OCI-LY7 (cell line): ENCODE measurements around the gene RNF114. TPM values are rescaled to one million over a fixed set of nuclear protein-coding genes. Genes with fewer than 3 reads are reported as not detected.

Experiments used
- BruUV-seq: library from RNA; stranded (reverse); fragments of 400-500 nt; replicated peaks from 2 replicates; lab custom pipeline; 2021; lab: Mats Ljungman, UMichigan
- CTCF ChIA-PET: fragments of 300-600 bp; sonication (Branson Sonifier 250); formaldehyde crosslinking; loops from one replicate; lab custom pipeline; 2022; ENCODE audit warnings: antibody characterized with exemption; ENCODE audit not compliant: unreplicated experiment; lab: Charles Lee
- POLR2A ChIA-PET: fragments of 300-600 bp; sonication (Branson Sonifier 250); formaldehyde crosslinking; loops from one replicate; lab custom pipeline; 2022; ENCODE audit warnings: antibody characterized with exemption; lab: Charles Lee
- DNase-seq: peaks from one replicate; pipeline ENCODE4 v3.0.0-alpha.2; 2015; ENCODE audit warnings: low spot score
- H2AFZ ChIP-seq: fragments of 200-600 bp; sonication (generic), shearing (Covaris generic); 2 replicates; pipeline ENCODE4 v1.6.1; 2014; ENCODE audit warnings: mild to moderate bottlenecking, antibody characterized with exemption, low read length, moderate library complexity
- H3K27ac ChIP-seq: fragments of 200-600 bp; sonication (generic); 2 replicates; pipeline ENCODE4 v1.5.1; 2014; ENCODE audit warnings: mixed run types, low read depth, mild to moderate bottlenecking, moderate library complexity, low read length, inconsistent platforms; ENCODE audit not compliant: poor library complexity, severe bottlenecking
- H3K36me3 ChIP-seq: fragments of 200-600 bp; sonication (generic); 2 replicates; pipeline ENCODE4 v1.6.1; 2014; ENCODE audit warnings: mild to moderate bottlenecking, antibody characterized with exemption, low read length, moderate library complexity, mixed read lengths; ENCODE audit not compliant: insufficient read depth
- H3K4me1 ChIP-seq: fragments of 200-600 bp; sonication (generic); 2 replicates; pipeline ENCODE4 v1.5.1; 2014; ENCODE audit warnings: mild to moderate bottlenecking, low read length; ENCODE audit not compliant: insufficient read depth, poor library complexity, severe bottlenecking
- H3K4me2 ChIP-seq: fragments of 200-600 bp; sonication (generic); 2 replicates; pipeline ENCODE4 v1.6.1; 2014; ENCODE audit warnings: mild to moderate bottlenecking, low read length
- H3K4me3 ChIP-seq: fragments of 200-600 bp; sonication (generic); 2 replicates; pipeline ENCODE4 v1.5.1; 2014; ENCODE audit warnings: mild to moderate bottlenecking, low read depth, low read length; ENCODE audit not compliant: poor library complexity, severe bottlenecking
- H3K79me2 ChIP-seq: fragments of 200-600 bp; sonication (generic); 2 replicates; pipeline ENCODE4 v1.6.1; 2016; ENCODE audit warnings: low read depth, mild to moderate bottlenecking, low read length, moderate library complexity, mixed read lengths; ENCODE audit not compliant: insufficient read depth
- H3K9me2 ChIP-seq: fragments of 200-600 bp; sonication (generic); 2 replicates; pipeline ENCODE4 v1.6.1; 2016; ENCODE audit warnings: mild to moderate bottlenecking, low read length, mixed read lengths; ENCODE audit not compliant: insufficient read depth
- H3K9me3 ChIP-seq: fragments of 200-600 bp; sonication (generic); 2 replicates; pipeline ENCODE4 v1.6.1; 2014; ENCODE audit warnings: mild to moderate bottlenecking, mixed run types, low read length, mixed read lengths
- H4K20me1 ChIP-seq: fragments of 200-600 bp; sonication (generic); 2 replicates; pipeline ENCODE4 v1.6.1; 2014; ENCODE audit warnings: mild to moderate bottlenecking, antibody characterized with exemption, low read length, moderate library complexity, mixed read lengths; ENCODE audit not compliant: insufficient read depth
- EZH2phosphoT487 ChIP-seq: fragments of 200-600 bp; sonication (generic); IDR thresholded peaks from 2 replicates; pipeline ENCODE4 v1.6.1; 2018; ENCODE audit warnings: low read depth, borderline replicate concordance, mild to moderate bottlenecking, mixed run types, antibody characterized with exemption, low read length, moderate library complexity, mixed read lengths
- intact Hi-C: fragments of 100-400 bp; cut with micrococcal nuclease; formaldehyde crosslinking; loops from one replicate; pipeline ENCODE4 v1.10.0; 2022; ENCODE audit not compliant: unreplicated experiment
- total RNA-seq, 2 experiments: library from RNA; depleted of rRNA in 1 of 2; stranded (reverse); fragments of >200 nt in 1 of 2; shearing (Covaris generic) in 1 of 2; gene quantifications; 2 replicates each; pipeline ENCODE4 v1.2.3, GENCODE V29; 2014 to 2022
- TF ChIP-seq, protein P1 (sequence below): fragments of 200-600 bp; sonication (generic); conservative IDR thresholded peaks from 2 replicates; pipeline ENCODE4 v1.5.1; 2014; ENCODE audit warnings: mild to moderate bottlenecking, antibody characterized with exemption, low read length, moderate library complexity, mixed read lengths

Gene RNF114
- total RNA-seq, 2 experiments from 2014 or later = 48.4 to 62.4 TPM

DNA sequence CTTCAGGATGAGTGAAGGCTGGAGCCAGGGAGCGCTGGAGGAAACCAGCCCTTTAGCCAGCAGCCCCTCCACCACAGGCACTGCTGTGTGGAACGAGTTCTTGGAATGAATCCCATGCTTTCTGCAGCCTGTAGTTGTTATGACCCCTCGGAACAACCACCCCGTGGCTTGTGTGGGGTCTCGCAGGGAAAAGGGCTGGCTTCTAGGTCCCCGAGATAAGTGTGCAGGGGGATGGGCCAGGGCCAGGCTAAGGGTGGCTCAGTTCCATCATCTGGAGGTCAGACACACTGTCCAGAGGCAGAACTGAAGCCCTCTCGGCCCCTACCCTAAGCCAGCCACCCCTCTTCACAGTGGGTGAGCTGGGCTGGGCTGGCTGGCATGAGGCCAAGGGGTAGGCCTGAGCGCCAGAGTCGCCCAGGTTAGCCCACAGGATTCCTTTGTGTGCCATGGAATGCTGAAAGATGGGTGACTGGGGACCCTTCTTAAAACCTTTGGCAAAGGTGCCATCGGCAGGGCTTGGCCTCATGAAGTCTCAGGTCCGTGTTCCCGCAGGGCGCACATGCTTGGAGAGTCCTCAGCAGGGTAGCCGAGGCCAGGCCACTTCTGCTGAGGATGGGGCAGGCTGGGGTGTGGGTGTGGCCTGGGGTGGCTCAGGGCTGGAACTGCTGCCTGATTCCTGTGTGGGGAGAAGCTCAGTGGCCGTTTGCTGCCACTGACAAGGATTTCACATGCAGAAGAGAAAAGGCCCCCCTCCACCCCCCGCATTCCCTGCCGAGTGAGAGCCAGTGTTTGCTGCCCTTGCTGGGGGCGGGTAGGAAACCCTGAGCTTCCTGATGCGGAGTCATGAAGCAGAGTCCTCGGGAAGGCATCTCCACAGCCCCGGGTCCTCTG is 45.5 kb upstream of the RNF114 start:
- Histone ChIP-seq H4K20me1 (no peaks in the 10 kb centered on the region), H2AFZ (no peak overlapping the region), H3K4me3 (no peak overlapping the region), H3K4me1 (peaks cover 13% of the 10 kb centered on the region), H3K4me2 (no peak overlapping the region), H3K27ac (no peak overlapping the region), H3K79me2 (no peaks in the 10 kb centered on the region), H3K9me2 (no peaks in the 10 kb centered on the region), H3K36me3 (peaks cover 21% of the 10 kb centered on the region; the same call in 1 of the 2 replicates), H3K9me3 (no peaks in the 10 kb centered on the region)
- DNase-seq = no peak
- BruUV-seq = no TSS peak
- no peak for TF ChIP-seq EZH2phosphoT487
- TF ChIP-seq, protein P1, sequence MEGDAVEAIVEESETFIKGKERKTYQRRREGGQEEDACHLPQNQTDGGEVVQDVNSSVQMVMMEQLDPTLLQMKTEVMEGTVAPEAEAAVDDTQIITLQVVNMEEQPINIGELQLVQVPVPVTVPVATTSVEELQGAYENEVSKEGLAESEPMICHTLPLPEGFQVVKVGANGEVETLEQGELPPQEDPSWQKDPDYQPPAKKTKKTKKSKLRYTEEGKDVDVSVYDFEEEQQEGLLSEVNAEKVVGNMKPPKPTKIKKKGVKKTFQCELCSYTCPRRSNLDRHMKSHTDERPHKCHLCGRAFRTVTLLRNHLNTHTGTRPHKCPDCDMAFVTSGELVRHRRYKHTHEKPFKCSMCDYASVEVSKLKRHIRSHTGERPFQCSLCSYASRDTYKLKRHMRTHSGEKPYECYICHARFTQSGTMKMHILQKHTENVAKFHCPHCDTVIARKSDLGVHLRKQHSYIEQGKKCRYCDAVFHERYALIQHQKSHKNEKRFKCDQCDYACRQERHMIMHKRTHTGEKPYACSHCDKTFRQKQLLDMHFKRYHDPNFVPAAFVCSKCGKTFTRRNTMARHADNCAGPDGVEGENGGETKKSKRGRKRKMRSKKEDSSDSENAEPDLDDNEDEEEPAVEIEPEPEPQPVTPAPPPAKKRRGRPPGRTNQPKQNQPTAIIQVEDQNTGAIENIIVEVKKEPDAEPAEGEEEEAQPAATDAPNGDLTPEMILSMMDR = no peak
- ChIA-PET POLR2A (no interaction called here), CTCF (no interaction called here)
- intact Hi-C loops = no loop called here

DNA sequence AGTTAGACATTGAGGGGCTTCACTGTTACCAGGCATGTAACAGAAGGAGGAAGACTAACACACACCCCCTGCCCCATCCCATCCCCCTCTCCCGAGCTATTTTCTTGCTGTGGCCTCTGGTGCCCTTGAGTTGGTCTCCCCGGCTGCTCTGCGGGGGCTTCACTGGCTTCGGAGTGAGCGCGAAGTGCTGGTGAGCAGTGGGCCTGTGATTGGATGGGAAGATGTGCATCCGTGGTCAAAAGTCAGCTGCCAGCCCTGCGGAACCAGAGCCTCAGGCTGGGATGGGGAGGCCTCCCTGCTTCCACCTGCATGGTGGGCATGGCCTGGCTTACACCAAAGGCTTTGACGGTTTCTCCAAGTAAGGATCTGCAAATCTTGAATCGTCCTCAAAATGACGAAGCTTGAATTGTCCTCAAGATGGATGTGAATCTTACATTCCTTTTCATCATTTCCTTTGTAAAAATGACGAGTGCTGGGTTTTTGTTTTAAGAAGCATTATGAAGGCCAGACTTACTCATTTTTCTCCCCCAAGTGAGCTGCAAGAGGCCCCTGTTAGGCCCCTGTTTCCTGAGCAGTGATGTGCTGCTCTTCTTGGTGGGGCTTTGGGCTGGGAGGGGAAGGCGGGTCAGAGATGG is 44.6 kb upstream of the RNF114 start:
- H3K9me2 ChIP-seq = no peaks in the 10 kb centered on the region
- no peak overlapping the region for H3K27ac ChIP-seq
- no peak overlapping the region for H2AFZ ChIP-seq
- H3K9me3 ChIP-seq = no peaks in the 10 kb centered on the region
- no peak for TF ChIP-seq EZH2phosphoT487
- TF ChIP-seq, protein P1 = no peak
- H3K4me3 ChIP-seq = no peak overlapping the region
- CTCF ChIA-PET = no interaction called here
- POLR2A ChIA-PET = no interaction called here
- no peaks in the 10 kb centered on the region for H4K20me1 ChIP-seq
- DNase-seq = no peak
- intact Hi-C loops = no loop called here
- BruUV-seq = no TSS peak
- H3K79me2 ChIP-seq = no peaks in the 10 kb centered on the region
- no peak overlapping the region for H3K4me2 ChIP-seq
- peaks cover 13% of the 10 kb centered on the region for H3K4me1 ChIP-seq
- H3K36me3 ChIP-seq = peaks cover 18% of the 10 kb centered on the region; the same call in 1 of the 2 replicates
